ENCODE measurements around the gene LRRK1. TPM values are rescaled to one million over a fixed set of nuclear protein-coding genes. Genes with fewer than 3 reads are reported as not detected.

The LRRK1 gene
- total RNA-seq, 2 donors from 2014 or later, result 1.5 to 2.1 TPM

DNA sequence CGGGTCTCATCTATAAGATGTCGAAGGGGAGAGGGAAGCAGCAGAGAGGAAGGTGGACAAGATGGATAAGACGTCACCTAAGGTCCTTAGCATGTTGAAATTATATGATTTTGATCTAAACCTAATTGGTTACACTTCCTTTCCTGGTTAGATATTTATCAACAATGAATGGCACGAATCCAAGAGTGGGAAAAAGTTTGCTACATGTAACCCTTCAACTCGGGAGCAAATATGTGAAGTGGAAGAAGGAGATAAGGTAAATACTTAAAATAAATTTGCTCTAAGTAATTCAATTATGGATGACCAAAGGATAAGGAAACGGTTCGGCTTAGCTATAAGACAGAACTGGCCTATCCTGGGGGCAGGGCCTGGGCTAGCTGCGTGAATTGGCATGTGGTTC, 34.0 kb upstream of the LRRK1 start:
- Mint-ChIP-seq H3K27me3 (peaks cover 86% of the 10 kb centered on the region), H3K4me3 (no peak overlapping the region), H3K4me1 (peaks cover 5% of the 10 kb centered on the region), H3K36me3 (ENCODE audit: low read depth) (peaks cover 6% of the 10 kb centered on the region), H3K27ac (no peak overlapping the region)
- ATAC-seq (no peak), DNase-seq (no peak)
- H3K9me3 ChIP-seq (ENCODE audit: control insufficient read depth, low read length, poor library complexity, severe bottlenecking), result no peaks in the 10 kb centered on the region

DNA sequence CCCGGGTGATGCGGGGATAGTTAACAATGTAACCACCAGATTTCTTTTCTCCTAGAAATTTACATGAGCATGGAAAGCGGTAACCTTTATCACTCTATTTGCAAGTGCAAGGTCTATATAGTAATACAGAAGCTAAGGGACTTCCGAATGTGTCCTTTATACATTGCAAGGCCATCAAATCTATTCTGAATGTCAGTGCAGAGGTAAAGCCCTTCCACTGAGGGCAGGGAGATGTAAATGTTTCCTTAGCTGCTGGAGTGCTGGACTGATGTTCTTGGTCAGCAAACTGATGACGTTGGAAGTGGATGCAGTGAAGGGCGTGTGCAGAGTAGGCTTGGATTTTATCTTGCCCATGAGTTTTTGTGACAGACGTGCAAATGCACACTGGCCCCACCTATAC, 33.3 kb upstream of the LRRK1 start:
- Mint-ChIP-seq H3K4me1 (peaks cover 4% of the 10 kb centered on the region), H3K4me3 (no peak overlapping the region), H3K27me3 (peaks cover 87% of the 10 kb centered on the region), H3K27ac (no peak overlapping the region), H3K36me3 (ENCODE audit: low read depth) (peaks cover 6% of the 10 kb centered on the region)
- DNase-seq (no peak), ATAC-seq (no peak)
- no peaks in the 10 kb centered on the region for H3K9me3 ChIP-seq (ENCODE audit: control insufficient read depth, low read length, poor library complexity, severe bottlenecking)

DNA sequence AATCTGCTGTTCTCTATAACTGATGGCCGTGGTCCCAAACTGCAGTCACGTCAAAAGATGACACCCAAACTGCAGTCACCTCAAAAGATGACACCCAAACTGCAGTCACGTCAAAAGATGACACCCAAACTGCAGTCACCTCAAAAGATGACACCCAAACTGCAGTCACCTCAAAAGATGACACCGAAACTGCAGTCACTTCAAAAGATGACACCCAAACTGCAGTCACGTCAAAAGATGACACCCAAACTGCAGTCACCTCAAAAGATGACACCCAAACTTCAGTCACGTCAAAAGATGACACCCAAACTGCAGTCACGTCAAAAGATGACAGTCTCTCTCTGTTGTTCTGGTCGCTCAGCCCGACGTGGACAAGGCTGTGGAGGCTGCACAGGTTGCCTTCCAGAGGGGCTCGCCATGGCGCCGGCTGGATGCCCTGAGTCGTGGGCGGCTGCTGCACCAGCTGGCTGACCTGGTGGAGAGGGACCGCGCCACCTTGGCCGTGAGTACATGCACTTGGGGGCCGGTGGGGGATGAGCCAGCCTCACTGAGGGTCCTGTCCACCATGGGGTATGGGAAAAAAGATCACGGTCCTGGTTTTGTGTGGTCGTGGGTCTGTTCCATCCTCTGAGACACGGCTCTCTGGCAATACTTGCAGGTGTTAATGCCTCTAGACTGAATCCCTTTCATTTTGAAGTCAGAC, 31.8 kb upstream of the LRRK1 start:
- H3K36me3 Mint-ChIP-seq (ENCODE audit: low read depth), result peaks cover 6% of the 10 kb centered on the region
- DNase-seq (no peak), ATAC-seq (no peak)
- H3K27ac Mint-ChIP-seq, result no peak overlapping the region
- peaks cover 4% of the 10 kb centered on the region for H3K4me1 Mint-ChIP-seq
- no peaks in the 10 kb centered on the region for H3K9me3 ChIP-seq (ENCODE audit: control insufficient read depth, low read length, poor library complexity, severe bottlenecking)
- H3K4me3 Mint-ChIP-seq, result no peak overlapping the region
- H3K27me3 Mint-ChIP-seq, result peaks cover 87% of the 10 kb centered on the region

- H3K4me3 Mint-ChIP-seq, result no peak overlapping the region
These were observed 29.6 kb upstream of the LRRK1 start for GRCh38 chr15:100889385-100890050.

GRCh38 chr15:100890051-100890720, 29.0 kb upstream of the LRRK1 start:
- no peak for DNase-seq
- no peak for ATAC-seq
- H3K4me3 Mint-ChIP-seq, result no peak overlapping the region
- no peaks in the 10 kb centered on the region for H3K9me3 ChIP-seq (ENCODE audit: control insufficient read depth, low read length, poor library complexity, severe bottlenecking)
- H3K27me3 Mint-ChIP-seq, result peaks cover 87% of the 10 kb centered on the region
- H3K4me1 Mint-ChIP-seq, result peaks cover 4% of the 10 kb centered on the region
- H3K27ac Mint-ChIP-seq, result no peak overlapping the region
- H3K36me3 Mint-ChIP-seq (ENCODE audit: low read depth), result no peaks in the 10 kb centered on the region

More at GRCh38 chr15:100889385-100890050, 29.6 kb upstream of the LRRK1 start:
- peaks cover 2% of the 10 kb centered on the region for H3K36me3 Mint-ChIP-seq (ENCODE audit: low read depth)
- H3K9me3 ChIP-seq (ENCODE audit: control insufficient read depth, low read length, poor library complexity, severe bottlenecking), result no peaks in the 10 kb centered on the region
- no peak overlapping the region for H3K27ac Mint-ChIP-seq
- peaks cover 87% of the 10 kb centered on the region for H3K27me3 Mint-ChIP-seq
- peaks cover 4% of the 10 kb centered on the region for H3K4me1 Mint-ChIP-seq
- ATAC-seq, result no peak
- no peak for DNase-seq

- Mint-ChIP-seq H3K36me3 (ENCODE audit: low read depth) (no peaks in the 10 kb centered on the region), H3K27me3 (peaks cover 86% of the 10 kb centered on the region)
- ATAC-seq, result no peak
These were observed 28.3 kb upstream of the LRRK1 start for GRCh38 chr15:100890850-100891249.

DNA sequence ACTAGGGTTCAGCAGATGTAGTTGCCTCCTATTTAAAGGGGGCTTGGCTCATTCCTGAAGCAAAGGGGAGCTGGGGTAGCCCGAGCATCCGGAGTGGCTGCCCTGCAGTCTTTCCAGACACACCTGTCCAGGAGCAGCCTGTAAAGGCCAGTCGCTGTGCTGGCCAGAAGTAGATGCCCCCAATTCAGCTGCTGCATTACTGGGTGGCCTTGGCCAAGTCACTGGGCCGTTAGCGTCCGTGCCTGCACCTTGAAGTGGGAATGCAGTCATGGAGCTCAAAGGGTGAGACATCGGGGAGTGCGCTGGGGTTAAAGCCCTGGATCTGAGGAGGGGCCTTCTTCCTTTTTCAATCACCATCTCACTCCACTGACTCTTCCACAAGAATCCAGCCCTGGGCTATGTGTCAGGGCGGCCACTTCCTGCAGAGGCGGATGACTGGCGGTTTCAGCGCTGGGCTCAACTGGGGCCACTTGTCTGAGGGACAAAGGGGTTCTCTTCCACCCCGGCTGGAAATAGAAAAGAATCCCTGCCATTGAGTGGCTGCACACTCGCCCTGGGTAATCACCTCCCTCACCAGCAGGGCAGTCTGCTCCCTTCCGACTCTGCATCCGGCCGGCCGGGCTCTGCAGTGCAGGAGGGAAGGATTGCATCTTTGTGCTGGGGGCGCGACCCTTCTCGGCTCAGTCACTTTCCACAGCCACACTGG, 27.7 kb upstream of the LRRK1 start:
- ATAC-seq, result no peak
- Mint-ChIP-seq H3K4me1 (peaks cover 4% of the 10 kb centered on the region), H3K27ac (no peak overlapping the region), H3K36me3 (ENCODE audit: low read depth) (no peaks in the 10 kb centered on the region), H3K4me3 (no peak overlapping the region), H3K27me3 (peaks cover 84% of the 10 kb centered on the region)
- DNase-seq, result no peak
- H3K9me3 ChIP-seq (ENCODE audit: control insufficient read depth, low read length, poor library complexity, severe bottlenecking), result no peaks in the 10 kb centered on the region

More at GRCh38 chr15:100890850-100891249, 28.3 kb upstream of the LRRK1 start:
- peaks cover 4% of the 10 kb centered on the region for H3K4me1 Mint-ChIP-seq
- no peak overlapping the region for H3K4me3 Mint-ChIP-seq
- no peaks in the 10 kb centered on the region for H3K9me3 ChIP-seq (ENCODE audit: control insufficient read depth, low read length, poor library complexity, severe bottlenecking)
- no peak for DNase-seq
- H3K27ac Mint-ChIP-seq, result no peak overlapping the region

GRCh38 chr15:100892013-100892355, 27.2 kb upstream of the LRRK1 start:
- DNase-seq (no peak), ATAC-seq (no peak)
- Mint-ChIP-seq H3K27me3 (peaks cover 84% of the 10 kb centered on the region), H3K27ac (no peak overlapping the region), H3K4me3 (no peak overlapping the region), H3K4me1 (peaks cover 4% of the 10 kb centered on the region), H3K36me3 (ENCODE audit: low read depth) (no peaks in the 10 kb centered on the region)
- no peaks in the 10 kb centered on the region for H3K9me3 ChIP-seq (ENCODE audit: control insufficient read depth, low read length, poor library complexity, severe bottlenecking)

DNA sequence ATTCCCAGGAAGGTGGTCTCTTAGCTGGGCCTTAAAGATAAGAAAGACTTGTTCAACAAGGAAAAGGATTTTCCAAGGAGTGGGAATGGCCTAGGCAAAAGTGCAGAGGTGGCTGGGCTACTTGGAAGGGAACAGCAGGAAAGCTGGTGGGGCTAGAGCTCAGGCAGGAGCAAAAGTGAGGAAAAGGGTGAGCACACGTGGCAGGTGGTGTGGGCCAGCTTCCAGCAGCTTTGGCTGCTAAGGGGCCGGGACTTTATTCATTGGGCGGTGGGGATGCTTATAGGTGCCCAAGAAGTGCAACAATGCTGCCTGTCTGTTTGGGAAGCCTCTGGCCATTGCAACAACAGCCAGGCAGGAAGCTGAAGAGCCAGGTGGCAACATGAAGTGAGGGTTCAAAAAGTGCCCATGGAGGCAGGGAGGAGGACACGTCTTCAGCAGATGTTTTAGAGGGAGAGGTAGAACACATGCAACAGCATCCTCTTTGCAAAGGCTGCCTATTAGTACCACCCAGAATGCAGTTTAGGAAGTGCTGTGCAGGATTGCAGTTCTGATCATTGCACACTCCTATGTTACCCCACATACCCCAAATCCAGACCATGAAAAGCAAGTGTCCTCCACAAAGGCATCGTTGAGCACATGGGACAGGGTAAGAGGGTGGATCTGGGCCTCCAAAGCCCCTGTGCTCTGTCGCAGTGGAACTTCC, 25.7 kb upstream of the LRRK1 start:
- no peaks in the 10 kb centered on the region for H3K9me3 ChIP-seq (ENCODE audit: control insufficient read depth, low read length, poor library complexity, severe bottlenecking)
- peaks cover 4% of the 10 kb centered on the region for H3K4me1 Mint-ChIP-seq
- H3K27me3 Mint-ChIP-seq, result peaks cover 87% of the 10 kb centered on the region
- DNase-seq, result no peak
- no peak for ATAC-seq
- no peak overlapping the region for H3K4me3 Mint-ChIP-seq
- no peak overlapping the region for H3K27ac Mint-ChIP-seq
- no peaks in the 10 kb centered on the region for H3K36me3 Mint-ChIP-seq (ENCODE audit: low read depth)

GRCh38 chr15:100893964-100894295, 25.2 kb upstream of the LRRK1 start:
- ATAC-seq, result no peak
- no peak overlapping the region for H3K4me3 Mint-ChIP-seq
- no peaks in the 10 kb centered on the region for H3K36me3 Mint-ChIP-seq (ENCODE audit: low read depth)
- peaks cover 4% of the 10 kb centered on the region for H3K4me1 Mint-ChIP-seq
- DNase-seq, result no peak
- peaks cover 87% of the 10 kb centered on the region for H3K27me3 Mint-ChIP-seq
- no peaks in the 10 kb centered on the region for H3K9me3 ChIP-seq (ENCODE audit: control insufficient read depth, low read length, poor library complexity, severe bottlenecking)
- H3K27ac Mint-ChIP-seq, result no peak overlapping the region

- DNase-seq (no peak), ATAC-seq (no peak)
- H3K27me3 Mint-ChIP-seq, result peaks cover 83% of the 10 kb centered on the region
- no peaks in the 10 kb centered on the region for H3K36me3 Mint-ChIP-seq (ENCODE audit: low read depth)
- H3K4me1 Mint-ChIP-seq, result peaks cover 2% of the 10 kb centered on the region
- H3K4me3 Mint-ChIP-seq, result no peak overlapping the region
- H3K9me3 ChIP-seq (ENCODE audit: control insufficient read depth, low read length, poor library complexity, severe bottlenecking), result no peaks in the 10 kb centered on the region
- H3K27ac Mint-ChIP-seq, result no peak overlapping the region
These were observed 23.4 kb upstream of the LRRK1 start for GRCh38 chr15:100895721-100896120.

GRCh38 chr15:100897221-100898151, 21.7 kb upstream of the LRRK1 start:
- H3K9me3 ChIP-seq (ENCODE audit: control insufficient read depth, low read length, poor library complexity, severe bottlenecking), result no peaks in the 10 kb centered on the region
- Mint-ChIP-seq H3K4me3 (no peak overlapping the region), H3K27me3 (peaks cover 65% of the 10 kb centered on the region), H3K36me3 (ENCODE audit: low read depth) (no peaks in the 10 kb centered on the region), H3K27ac (no peak overlapping the region), H3K4me1 (no peaks in the 10 kb centered on the region)
- no peak for DNase-seq
- no peak for ATAC-seq

Measured in T-helper 17 cell (primary cell).